ENCODE data around the gene HHEX.

HHEX gene

DNA sequence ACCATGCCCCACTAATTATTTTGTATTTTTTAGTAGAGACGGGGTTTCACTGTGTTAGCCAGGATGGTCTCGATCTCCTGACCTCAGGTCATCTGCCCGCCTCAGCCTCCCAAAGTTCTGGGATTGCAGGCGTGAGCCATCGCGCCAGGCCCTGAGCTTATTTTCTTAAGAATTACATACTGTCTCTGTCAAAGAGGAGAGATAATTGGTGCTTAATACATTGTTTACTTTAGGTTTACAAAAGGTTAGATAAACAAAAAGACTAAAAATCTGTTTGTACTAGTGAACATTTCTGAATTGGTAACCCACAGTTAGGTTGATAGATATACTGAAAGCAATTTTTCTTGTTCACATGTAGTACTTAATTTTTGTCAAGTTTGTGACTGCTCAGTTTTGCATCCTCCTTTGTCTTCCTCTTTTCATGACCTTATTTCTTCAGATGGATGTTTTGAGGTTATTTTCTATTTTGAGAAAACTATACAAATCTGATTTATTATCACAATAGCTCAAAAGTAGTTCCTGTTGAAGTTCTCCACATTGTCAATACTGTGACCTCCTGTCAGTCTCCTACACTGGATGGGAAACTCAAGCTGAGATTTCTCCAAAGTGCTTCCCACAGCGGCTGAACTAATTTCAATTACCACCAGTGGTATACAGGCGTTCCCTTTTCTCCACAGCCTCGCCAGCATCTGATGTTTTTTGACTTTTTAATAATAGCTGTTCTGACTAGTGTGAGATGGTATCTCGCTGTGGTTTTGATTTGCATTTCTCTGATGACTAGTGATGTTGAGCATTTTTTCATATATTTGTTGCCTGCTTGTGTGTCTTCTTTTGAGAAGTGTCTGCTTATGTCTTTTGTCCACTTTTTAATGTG is 22.5 kb downstream of the HHEX start:
- Histone ChIP-seq H3K4me3 (ENCODE audit: low read length, poor library complexity, severe bottlenecking) (no peak overlapping the region), H3K79me2 (ENCODE audit: insufficient read depth, low read length) (no peaks in the 10 kb centered on the region), H3F3A (ENCODE audit: low read depth) (no peaks in the 10 kb centered on the region), H3K9ac (ENCODE audit: low read depth, low read length, poor library complexity, severe bottlenecking) (no peak overlapping the region), H3K4me2 (ENCODE audit: low read depth, low read length, poor library complexity, severe bottlenecking) (no peak overlapping the region), H3K36me3 (ENCODE audit: insufficient read depth, low read length) (no peaks in the 10 kb centered on the region), H3K9me3 (ENCODE audit: insufficient read depth, low read depth, low read length) (peaks cover 4% of the 10 kb centered on the region), H3K4me1 (ENCODE audit: insufficient read depth, low read length, poor library complexity, severe bottlenecking) (peaks cover 3% of the 10 kb centered on the region), H2AFZ (ENCODE audit: low read length) (no peak overlapping the region), H3K9me2 (replicated peaks; ENCODE audit: low read depth, low read length) (no peaks in the 10 kb centered on the region), H3K27me3 (ENCODE audit: insufficient read depth, low read length, poor library complexity, severe bottlenecking) (no peaks in the 10 kb centered on the region), H4K20me1 (ENCODE audit: insufficient read depth, low read length, poor library complexity, severe bottlenecking) (no peaks in the 10 kb centered on the region)
- TF ChIP-seq EZH2phosphoT487 (IDR thresholded peaks at IDR 0.05; ENCODE audit: borderline replicate concordance): no peak
- TF ChIP-seq, protein P1, sequence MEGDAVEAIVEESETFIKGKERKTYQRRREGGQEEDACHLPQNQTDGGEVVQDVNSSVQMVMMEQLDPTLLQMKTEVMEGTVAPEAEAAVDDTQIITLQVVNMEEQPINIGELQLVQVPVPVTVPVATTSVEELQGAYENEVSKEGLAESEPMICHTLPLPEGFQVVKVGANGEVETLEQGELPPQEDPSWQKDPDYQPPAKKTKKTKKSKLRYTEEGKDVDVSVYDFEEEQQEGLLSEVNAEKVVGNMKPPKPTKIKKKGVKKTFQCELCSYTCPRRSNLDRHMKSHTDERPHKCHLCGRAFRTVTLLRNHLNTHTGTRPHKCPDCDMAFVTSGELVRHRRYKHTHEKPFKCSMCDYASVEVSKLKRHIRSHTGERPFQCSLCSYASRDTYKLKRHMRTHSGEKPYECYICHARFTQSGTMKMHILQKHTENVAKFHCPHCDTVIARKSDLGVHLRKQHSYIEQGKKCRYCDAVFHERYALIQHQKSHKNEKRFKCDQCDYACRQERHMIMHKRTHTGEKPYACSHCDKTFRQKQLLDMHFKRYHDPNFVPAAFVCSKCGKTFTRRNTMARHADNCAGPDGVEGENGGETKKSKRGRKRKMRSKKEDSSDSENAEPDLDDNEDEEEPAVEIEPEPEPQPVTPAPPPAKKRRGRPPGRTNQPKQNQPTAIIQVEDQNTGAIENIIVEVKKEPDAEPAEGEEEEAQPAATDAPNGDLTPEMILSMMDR (conservative IDR thresholded peaks at IDR 0.05; ENCODE audit: low read length): no peak

DNA sequence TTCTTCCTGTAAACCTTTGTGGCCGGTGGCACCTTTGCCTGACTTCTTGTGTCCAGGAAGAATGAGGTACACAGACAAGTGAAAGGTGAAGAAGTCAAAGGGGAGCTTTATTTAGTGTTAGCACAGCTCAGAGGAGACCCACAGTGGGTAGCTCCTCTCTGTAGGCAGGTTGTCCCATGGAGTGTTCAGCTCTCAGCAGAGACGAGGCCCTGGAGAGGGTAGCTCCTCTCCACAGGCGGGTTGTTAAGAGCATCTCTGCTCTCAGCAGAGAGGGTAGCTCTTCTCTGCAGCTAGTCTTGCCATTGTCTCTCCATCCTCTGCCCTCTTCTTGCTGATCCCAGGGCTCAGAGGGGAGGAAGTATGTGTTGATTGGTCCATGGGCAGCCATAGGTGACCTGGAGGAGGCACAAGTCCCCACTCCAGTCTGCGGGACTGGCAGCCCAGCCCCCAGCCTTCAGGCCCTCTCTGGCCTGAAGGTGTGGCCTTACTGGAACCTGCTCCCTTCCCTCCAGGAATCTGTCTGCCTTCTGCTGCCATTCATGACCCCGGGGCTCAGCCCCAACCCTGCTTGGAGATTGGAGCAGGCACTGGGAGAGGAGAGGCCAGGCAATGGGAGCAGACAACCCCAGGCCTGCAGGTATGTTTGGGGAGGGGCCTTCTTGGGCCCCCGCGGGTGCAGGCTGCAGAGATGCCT is 24.5 kb downstream of the HHEX start:
- H3K9me2 ChIP-seq (replicated peaks; ENCODE audit: low read depth, low read length): no peaks in the 10 kb centered on the region
- H3K79me2 ChIP-seq (ENCODE audit: insufficient read depth, low read length): no peaks in the 10 kb centered on the region
- H3K36me3 ChIP-seq (ENCODE audit: insufficient read depth, low read length): no peaks in the 10 kb centered on the region
- no peak overlapping the region for H3K4me3 ChIP-seq (ENCODE audit: low read length, poor library complexity, severe bottlenecking)
- H3F3A ChIP-seq (ENCODE audit: low read depth): no peaks in the 10 kb centered on the region
- H3K4me2 ChIP-seq (ENCODE audit: low read depth, low read length, poor library complexity, severe bottlenecking): no peak overlapping the region
- no peaks in the 10 kb centered on the region for H3K27me3 ChIP-seq (ENCODE audit: insufficient read depth, low read length, poor library complexity, severe bottlenecking)
- H2AFZ ChIP-seq (ENCODE audit: low read length): no peak overlapping the region
- no peak for TF ChIP-seq EZH2phosphoT487 (IDR thresholded peaks at IDR 0.05; ENCODE audit: borderline replicate concordance)
- TF ChIP-seq, protein P1 (conservative IDR thresholded peaks at IDR 0.05; ENCODE audit: low read length): no peak
- no peak overlapping the region for H3K9ac ChIP-seq (ENCODE audit: low read depth, low read length, poor library complexity, severe bottlenecking)
- peaks cover 3% of the 10 kb centered on the region for H3K4me1 ChIP-seq (ENCODE audit: insufficient read depth, low read length, poor library complexity, severe bottlenecking)
- peaks cover 4% of the 10 kb centered on the region for H3K9me3 ChIP-seq (ENCODE audit: insufficient read depth, low read depth, low read length)
- H4K20me1 ChIP-seq (ENCODE audit: insufficient read depth, low read length, poor library complexity, severe bottlenecking): no peaks in the 10 kb centered on the region

DNA sequence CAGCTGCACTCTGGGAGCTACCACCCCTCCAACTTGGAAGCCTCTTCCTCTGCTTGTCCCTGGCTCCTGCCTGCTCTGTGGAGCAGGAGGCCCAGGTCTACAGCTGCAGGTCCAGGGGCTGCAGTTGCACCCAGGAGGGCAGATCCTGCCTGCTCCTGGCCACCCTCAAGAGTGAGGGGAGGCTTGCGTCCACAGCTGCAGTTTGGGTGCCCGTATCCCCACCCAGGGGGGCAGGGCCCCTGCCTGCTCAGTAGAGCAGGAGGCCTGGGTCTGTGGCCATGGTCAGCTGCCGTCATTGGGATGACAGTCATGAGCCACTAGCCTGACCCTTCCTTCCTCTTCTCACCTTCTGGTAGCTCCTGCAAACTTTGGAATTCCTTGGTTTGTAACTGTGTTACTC is 25.1 kb downstream of the HHEX start:
- H3K9me2 ChIP-seq (replicated peaks; ENCODE audit: low read depth, low read length): no peaks in the 10 kb centered on the region
- no peak overlapping the region for H3K4me2 ChIP-seq (ENCODE audit: low read depth, low read length, poor library complexity, severe bottlenecking)
- no peaks in the 10 kb centered on the region for H4K20me1 ChIP-seq (ENCODE audit: insufficient read depth, low read length, poor library complexity, severe bottlenecking)
- H3K4me1 ChIP-seq (ENCODE audit: insufficient read depth, low read length, poor library complexity, severe bottlenecking): peaks cover 3% of the 10 kb centered on the region
- no peak overlapping the region for H3K9ac ChIP-seq (ENCODE audit: low read depth, low read length, poor library complexity, severe bottlenecking)
- H3K27me3 ChIP-seq (ENCODE audit: insufficient read depth, low read length, poor library complexity, severe bottlenecking): no peaks in the 10 kb centered on the region
- H3K79me2 ChIP-seq (ENCODE audit: insufficient read depth, low read length): no peaks in the 10 kb centered on the region
- TF ChIP-seq, protein P1 (conservative IDR thresholded peaks at IDR 0.05; ENCODE audit: low read length): no peak
- TF ChIP-seq EZH2phosphoT487 (IDR thresholded peaks at IDR 0.05; ENCODE audit: borderline replicate concordance): no peak
- H3K4me3 ChIP-seq (ENCODE audit: low read length, poor library complexity, severe bottlenecking): no peak overlapping the region
- H3K9me3 ChIP-seq (ENCODE audit: insufficient read depth, low read depth, low read length): peaks cover 4% of the 10 kb centered on the region
- no peak overlapping the region for H2AFZ ChIP-seq (ENCODE audit: low read length)
- H3F3A ChIP-seq (ENCODE audit: low read depth): no peaks in the 10 kb centered on the region
- H3K36me3 ChIP-seq (ENCODE audit: insufficient read depth, low read length): no peaks in the 10 kb centered on the region

Data from Loucy (cell line).